Measurements from ENCODE around the gene MPO.
A peak's percentile ranks its signal among the peaks of the same experiment; 100 is the strongest.

The MPO gene

GRCh38 chr17:58229384-58229783, 51.4 kb downstream of the MPO start:
- no peak for ATAC-seq

DNA sequence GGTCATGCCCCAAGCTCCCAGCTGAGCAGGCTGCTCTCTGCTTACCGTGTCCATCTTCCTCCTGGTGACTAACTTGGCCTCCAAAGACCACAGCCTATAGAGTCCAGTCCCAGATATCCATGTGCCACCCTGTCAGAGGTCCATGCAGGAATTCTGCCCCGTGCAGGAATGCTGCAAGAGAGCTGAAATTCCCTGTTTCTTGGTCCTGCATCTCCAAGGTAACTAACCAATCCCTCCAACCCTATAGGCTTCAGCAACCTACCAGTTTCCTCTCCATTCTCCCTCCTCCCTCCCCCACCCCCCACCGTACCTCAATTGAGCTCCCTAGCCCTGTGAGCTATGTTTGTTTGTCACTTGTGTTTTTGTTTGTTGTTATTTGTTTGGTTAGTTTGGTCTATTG, 52.1 kb downstream of the MPO start:
- no peak for ATAC-seq

GRCh38 chr17:58227733-58228132, 53.0 kb downstream of the MPO start:
- no peak for ATAC-seq

GRCh38 chr17:58224315-58224714, 56.4 kb downstream of the MPO start:
- ATAC-seq: peak in 1 of 2 donors; percentile 51
